H1 (cell line): ENCODE results near the gene NPC1L1. TPM values are rescaled to one million over a fixed set of nuclear protein-coding genes. Genes with fewer than 3 reads are reported as not detected.

Source experiments
- CTCF ChIA-PET: fragments of 300-600 bp; sonication (Branson Sonifier 250); formaldehyde crosslinking; loops from one replicate; lab custom pipeline; 2021; ENCODE audit not compliant: partially characterized antibody; lab: Charles Lee
- POLR2A ChIA-PET: fragments of 300-600 bp; sonication (Branson Sonifier 250); formaldehyde crosslinking; loops from one replicate; lab custom pipeline; 2021; ENCODE audit warnings: inconsistent platforms; ENCODE audit not compliant: partially characterized antibody; lab: Charles Lee
- DNase-seq, 2 experiments: peaks; one replicate each; pipeline versions ENCODE4 v3.0.0 to v3.0.0-alpha.2; 2010 to 2022; ENCODE audit warnings: low spot score in 2 of 2, low read depth in 1 of 2, mixed read lengths in 1 of 2
- FAIRE-seq: peaks from 2 replicates; lab custom pipeline; 2011; peaks lifted over from hg19 to GRCh38; lab: Jason Lieb, UNC
- H2AFZ ChIP-seq: 2 replicates; pipeline ENCODE4 v1.8.1; 2012; ENCODE audit warnings: low read length, inconsistent platforms
- H2AK5ac ChIP-seq: 2 replicates; pipeline ENCODE4 v1.6.1; 2013; ENCODE audit warnings: low read depth, low read length
- H2BK120ac ChIP-seq: replicated peaks from 2 replicates; pipeline ENCODE3; 2013; ENCODE audit warnings: low read depth, low read length, inconsistent platforms
- H2BK12ac ChIP-seq: 2 replicates; pipeline ENCODE4 v1.6.1; 2013; ENCODE audit warnings: low read depth, low read length
- H2BK15ac ChIP-seq: 2 replicates; pipeline ENCODE4 v1.6.1; 2013; ENCODE audit warnings: low read length
- H2BK20ac ChIP-seq: 2 replicates; pipeline ENCODE4 v1.6.1; 2013; ENCODE audit warnings: low read length
- H2BK5ac ChIP-seq: 2 replicates; pipeline ENCODE4 v1.6.1; 2013; ENCODE audit warnings: low read depth, low read length
- H3K14ac ChIP-seq: 2 replicates; pipeline ENCODE4 v1.6.1; 2013; ENCODE audit warnings: inconsistent platforms; ENCODE audit not compliant: insufficient read length
- H3K18ac ChIP-seq: 2 replicates; pipeline ENCODE4 v1.6.1; 2013; ENCODE audit warnings: low read length; ENCODE audit errors: extremely low read depth
- H3K23ac ChIP-seq: 2 replicates; pipeline ENCODE4 v1.6.1; 2013; ENCODE audit warnings: inconsistent platforms; ENCODE audit not compliant: insufficient read length
- H3K23me2 ChIP-seq: 2 replicates; pipeline ENCODE4 v1.6.1; 2013; ENCODE audit warnings: low read depth, low read length
- H3K27ac ChIP-seq: 2 replicates; pipeline ENCODE4 v1.6.1; 2011; ENCODE audit warnings: low read depth, low read length, inconsistent platforms
- H3K27me3 ChIP-seq, 4 experiments: replicated peaks in 1 of 4; 1 replicate in 1 of 4; 2 replicates in 3 of 4; pipeline versions ENCODE4 v1.6.1 to v1.8.1; 2011 to 2013; ENCODE audit warnings: low read length in 3 of 4, mild to moderate bottlenecking in 3 of 4, inconsistent platforms in 2 of 4, mixed read lengths in 2 of 4, moderate library complexity in 1 of 4; ENCODE audit not compliant: control insufficient read depth in 3 of 4, insufficient read depth in 3 of 4; ENCODE audit errors: extremely low read depth in 1 of 4
- H3K36me3 ChIP-seq, 4 experiments: 2 replicates each; pipeline versions ENCODE4 v1.6.1 to v1.8.1; 2011 to 2013; ENCODE audit warnings: mild to moderate bottlenecking in 4 of 4, low read length in 3 of 4, moderate library complexity in 2 of 4, control low read depth in 1 of 4, inconsistent platforms in 1 of 4; ENCODE audit not compliant: insufficient read depth in 4 of 4, control insufficient read depth in 2 of 4
- H3K4ac ChIP-seq: replicated peaks from 2 replicates; pipeline ENCODE3; 2013; ENCODE audit warnings: low read length, low read depth, mixed read lengths, inconsistent platforms; ENCODE audit not compliant: insufficient read length
- H3K4me1 ChIP-seq, 4 experiments: replicated peaks in 1 of 4; 1 replicate in 1 of 4; 2 replicates in 3 of 4; pipeline versions ENCODE4 v1.6.1 to v1.8.1; 2011 to 2013; ENCODE audit warnings: low read length in 3 of 4, inconsistent platforms in 2 of 4, mixed read lengths in 1 of 4; ENCODE audit not compliant: insufficient read depth in 4 of 4, control insufficient read depth in 3 of 4
- H3K4me2 ChIP-seq, 2 experiments: 2 replicates each; pipeline versions ENCODE4 v1.6.1 to v1.8.1; 2011 to 2013; ENCODE audit warnings: low read depth in 2 of 2, low read length in 2 of 2, control low read depth in 1 of 2, inconsistent platforms in 1 of 2, mild to moderate bottlenecking in 1 of 2; ENCODE audit not compliant: insufficient read depth in 1 of 2
- H3K4me3 ChIP-seq, 4 experiments: fragments of 200-600, 300-600 bp in 1 of 4; sonication (generic), shearing (Covaris generic), sonication (Bioruptor Twin) in 1 of 4; 2 replicates each; pipeline versions ENCODE4 v1.5.1 to v1.8.1; 2011 to 2016; ENCODE audit warnings: low read length in 4 of 4, low read depth in 3 of 4, control low read depth in 2 of 4, inconsistent platforms in 2 of 4, mild to moderate bottlenecking in 2 of 4, mixed read lengths in 1 of 4, moderate library complexity in 1 of 4; ENCODE audit not compliant: insufficient read depth in 2 of 4; ENCODE audit errors: extremely low read depth in 1 of 4
- H3K56ac ChIP-seq: replicated peaks from 2 replicates; pipeline ENCODE3; 2013; ENCODE audit warnings: low read depth, mild to moderate bottlenecking, mixed read lengths, low read length, inconsistent platforms; ENCODE audit not compliant: insufficient read length
- H3K79me1 ChIP-seq: 2 replicates; pipeline ENCODE4 v1.6.1; 2013; ENCODE audit warnings: low read depth, low read length, control low read depth
- H3K79me2 ChIP-seq, 2 experiments: 2 replicates each; pipeline versions ENCODE4 v1.6.1 to v1.8.1; 2012 to 2013; ENCODE audit warnings: low read length in 2 of 2, mild to moderate bottlenecking in 2 of 2, inconsistent platforms in 1 of 2; ENCODE audit not compliant: insufficient read depth in 2 of 2, control insufficient read depth in 1 of 2
- H3K9ac ChIP-seq, 4 experiments: replicated peaks in 1 of 4; 1 replicate in 1 of 4; 2 replicates in 3 of 4; pipeline versions ENCODE4 v1.6.1 to v1.8.1; 2011 to 2013; ENCODE audit warnings: low read depth in 3 of 4, low read length in 3 of 4, control low read depth in 2 of 4, mild to moderate bottlenecking in 2 of 4, moderate library complexity in 2 of 4, inconsistent platforms in 1 of 4; ENCODE audit errors: extremely low read depth in 1 of 4
- H3K9me3 ChIP-seq, 2 experiments: 2 replicates each; pipeline versions ENCODE4 v1.6.1 to v1.8.1; 2012 to 2013; ENCODE audit warnings: mild to moderate bottlenecking in 2 of 2, moderate library complexity in 2 of 2, control low read depth in 1 of 2, inconsistent platforms in 1 of 2, low read depth in 1 of 2, low read length in 1 of 2, mixed read lengths in 1 of 2; ENCODE audit not compliant: insufficient read depth in 2 of 2
- H4K20me1 ChIP-seq, 2 experiments: replicated peaks in 1 of 2; 2 replicates each; pipeline versions ENCODE3 to v1.8.1; 2011 to 2013; ENCODE audit warnings: inconsistent platforms in 2 of 2, low read length in 2 of 2, mild to moderate bottlenecking in 1 of 2; ENCODE audit not compliant: insufficient read depth in 2 of 2, control insufficient read depth in 1 of 2
- H4K5ac ChIP-seq: 2 replicates; pipeline ENCODE4 v1.6.1; 2013; ENCODE audit warnings: low read length, low read depth, mixed read lengths, inconsistent platforms; ENCODE audit not compliant: insufficient read length
- H4K8ac ChIP-seq: 2 replicates; pipeline ENCODE4 v1.8.0; 2013; ENCODE audit warnings: mild to moderate bottlenecking, moderate library complexity, low read length, inconsistent platforms; ENCODE audit not compliant: insufficient read depth; ENCODE audit errors: extremely low read depth
- H4K91ac ChIP-seq: replicated peaks from 2 replicates; pipeline ENCODE3; 2013; ENCODE audit warnings: low read length, mixed read lengths, inconsistent platforms; ENCODE audit not compliant: insufficient read length
- ATF3 ChIP-seq: IDR thresholded peaks from 2 replicates; pipeline ENCODE4 v1.6.1; 2011; ENCODE audit warnings: low read depth, mild to moderate bottlenecking, low read length; ENCODE audit not compliant: insufficient read depth
- CEBPB ChIP-seq: IDR thresholded peaks from 2 replicates; pipeline ENCODE4 v1.6.1; 2012; ENCODE audit warnings: low read depth, low read length
- CHD2 ChIP-seq: IDR thresholded peaks from 2 replicates; pipeline ENCODE4 v1.6.1; 2012; ENCODE audit warnings: low read length, improper control_type of control experiment
- GABPA ChIP-seq: IDR thresholded peaks from 2 replicates; pipeline ENCODE4 v1.6.1; 2011; ENCODE audit warnings: mild to moderate bottlenecking, low read length, moderate library complexity, borderline replicate concordance; ENCODE audit not compliant: insufficient read depth
- HDAC6 ChIP-seq: IDR thresholded peaks from one replicate; pipeline ENCODE4 v1.7.1; 2012; ENCODE audit warnings: low read depth, mild to moderate bottlenecking, inconsistent platforms, low read length, moderate library complexity
- NANOG ChIP-seq: IDR thresholded peaks from 2 replicates; pipeline ENCODE4 v1.6.1; 2011; ENCODE audit warnings: low read length, low read depth, mild to moderate bottlenecking, inconsistent platforms; ENCODE audit not compliant: insufficient read depth, poor library complexity, severe bottlenecking
- PHF8 ChIP-seq: fragments of 200-600 bp; sonication (generic); conservative IDR thresholded peaks from 2 replicates; pipeline ENCODE4 v1.7.1; 2012; ENCODE audit warnings: low read depth, mild to moderate bottlenecking, inconsistent platforms, low read length, moderate library complexity
- POLR2A ChIP-seq, 2 experiments: IDR thresholded peaks; 1 replicate in 1 of 2; 2 replicates in 1 of 2; pipeline ENCODE4 v1.6.1; 2011; ENCODE audit warnings: low read depth in 2 of 2, low read length in 2 of 2, mild to moderate bottlenecking in 2 of 2; ENCODE audit errors: control extremely low read depth in 1 of 2
- POU5F1 ChIP-seq: IDR thresholded peaks from 2 replicates; pipeline ENCODE4 v1.6.1; 2011; ENCODE audit warnings: low read depth, mild to moderate bottlenecking, low read length, moderate library complexity
- RBBP5 ChIP-seq: IDR thresholded peaks from 2 replicates; pipeline ENCODE4 v1.7.1; 2012; ENCODE audit warnings: low read depth, mild to moderate bottlenecking, inconsistent platforms, low read length, moderate library complexity, borderline replicate concordance
- SIRT6 ChIP-seq: IDR thresholded peaks from one replicate; pipeline ENCODE4 v1.7.1; 2012; ENCODE audit warnings: low read length, inconsistent platforms
- SP1 ChIP-seq: IDR thresholded peaks from 2 replicates; pipeline ENCODE4 v1.6.1; 2011; ENCODE audit warnings: low read depth, low read length
- TAF7 ChIP-seq: optimal IDR thresholded peaks from 2 replicates; pipeline ENCODE3; 2011; ENCODE audit warnings: low read depth, mild to moderate bottlenecking, inconsistent platforms, low read length, moderate library complexity, borderline replicate concordance
- ZNF274 ChIP-seq: IDR thresholded peaks from 2 replicates; pipeline ENCODE4 v1.7.0; 2012; ENCODE audit warnings: low read length, borderline replicate concordance; ENCODE audit errors: extremely low read depth
- WGBS, 2 experiments: shearing (Covaris generic) in 1 of 2; methylation state at CpG; one replicate each; pipeline versions ENCODE4 v1.1.6 to v1.1.7; 2013 to 2015; ENCODE audit warnings: low lambda C conversion rate in 2 of 2, mixed read lengths in 2 of 2, inconsistent platforms in 1 of 2, low coverage in 1 of 2, missing lambda C conversion rate in 1 of 2; ENCODE audit not compliant: insufficient replicate concordance in 2 of 2, insufficient coverage in 1 of 2, insufficient read length in 1 of 2; ENCODE audit errors: extremely low coverage in 1 of 2, missing lambda C conversion rate in 1 of 2; 5-methylcytosine and 5-hydroxymethylcytosine counted together
- polyA plus RNA-seq, 7 experiments: library from polyadenylated mRNA; depleted of rRNA in 3 of 7; stranded (reverse) in 5 of 7; unstranded in 2 of 7; fragments of >200 nt in 5 of 7; fragments of 200-250 nt in 2 of 7; gene quantifications; 1 replicate in 5 of 7; 2 replicates in 1 of 7; 4 replicates in 1 of 7; pipeline versions ENCODE4 v1.2.1 to v1.2.3, GENCODE V29; 2011 to 2013; ENCODE audit warnings: missing spikeins in 2 of 7, mixed read lengths in 2 of 7
- total RNA-seq: library from RNA; stranded (reverse); fragmentation: NEBNext Ultra II Directional; extraction: Animal tissue kit (Norgen Biotek cat#: 25700); gene quantifications from 2 replicates; pipeline ENCODE4 v1.2.1, GENCODE V29; 2021

Gene NPC1L1
- total and polyA plus RNA-seq, 2 of the 8 experiments (the other 6 are each of a cell fraction or from before 2014, with no cell fraction given) = 0.06 to 0.21 TPM

GRCh38 chr7:44498230-44498954, 42.7 kb downstream of the NPC1L1 start:
- H3K23ac ChIP-seq = no peak overlapping the region
- H3K4me3 ChIP-seq = no peak overlapping the region
- H2AK5ac ChIP-seq = no peak overlapping the region
- no peak overlapping the region for H3K4me2 ChIP-seq
- POLR2A ChIA-PET = no interaction called here
- no peak overlapping the region for H4K8ac ChIP-seq
- no peaks in the 10 kb centered on the region for H3K23me2 ChIP-seq
- CTCF ChIA-PET = interaction anchor here (1.3 to 1.5 kb wide), 3 partner anchors 8 to 67 kb away, joined by 3 read pairs; no protein-coding TSS in a partner anchor
- H3K4ac ChIP-seq = no peak overlapping the region
- H3K4me1 ChIP-seq = no peaks in the 10 kb centered on the region
- H4K91ac ChIP-seq = no peak overlapping the region
- H3K36me3 ChIP-seq = no peaks in the 10 kb centered on the region
- H3K79me1 ChIP-seq = no peaks in the 10 kb centered on the region
- H3K9ac ChIP-seq = no peak overlapping the region
- H3K56ac ChIP-seq = no peak overlapping the region
- H2BK120ac ChIP-seq = no peak overlapping the region
- no peak overlapping the region for H2BK12ac ChIP-seq
- no peak overlapping the region for H2AFZ ChIP-seq
- H3K9me3 ChIP-seq = no peaks in the 10 kb centered on the region
- H3K27ac ChIP-seq = no peak overlapping the region
- no peak overlapping the region for H4K5ac ChIP-seq
- H2BK20ac ChIP-seq = no peak overlapping the region
- H3K18ac ChIP-seq = no peak overlapping the region
- no peak for DNase-seq
- H4K20me1 ChIP-seq = no peaks in the 10 kb centered on the region
- no peak overlapping the region for H2BK15ac ChIP-seq
- no peak overlapping the region for H2BK5ac ChIP-seq
- WGBS, 2 experiments = 63% methylated on average over 4 of the region's 4 CpGs; no CpG with 5 or more reads in 1 of the 2 experiments
- FAIRE-seq = no peak
- H3K79me2 ChIP-seq = no peaks in the 10 kb centered on the region
- H3K14ac ChIP-seq = no peak overlapping the region
- H3K27me3 ChIP-seq = no peaks in the 10 kb centered on the region
- TF ChIP-seq ZNF274 (no peak), RBBP5 (no peak), TAF7 (no peak), PHF8 (no peak), HDAC6 (no peak), NANOG (no peak), SP1 (no peak), SIRT6 (no peak), CEBPB (no peak), ATF3 (no peak), POLR2A (IDR thresholded peaks at IDR 0.05; ENCODE audit: control extremely low read depth in 1 of 2, low read depth in 2 of 2, low read length in 2 of 2) (no peak), GABPA (no peak), CHD2 (no peak), POU5F1 (no peak)
